HG03571 (cell line): Measurements from ENCODE around the gene MASP2.
"Not testable (repeated sequence)": the region's sequence is repeated elsewhere in the genome, so short reads cannot be mapped to it uniquely, and the experiment has no call there.

Experiments
- ATAC-seq: cut with Tn5 transposase; IDR thresholded peaks from one replicate; pipeline ENCODE4 v1.9.1; 2021; ENCODE audit not compliant: unreplicated experiment

The MASP2 gene

DNA sequence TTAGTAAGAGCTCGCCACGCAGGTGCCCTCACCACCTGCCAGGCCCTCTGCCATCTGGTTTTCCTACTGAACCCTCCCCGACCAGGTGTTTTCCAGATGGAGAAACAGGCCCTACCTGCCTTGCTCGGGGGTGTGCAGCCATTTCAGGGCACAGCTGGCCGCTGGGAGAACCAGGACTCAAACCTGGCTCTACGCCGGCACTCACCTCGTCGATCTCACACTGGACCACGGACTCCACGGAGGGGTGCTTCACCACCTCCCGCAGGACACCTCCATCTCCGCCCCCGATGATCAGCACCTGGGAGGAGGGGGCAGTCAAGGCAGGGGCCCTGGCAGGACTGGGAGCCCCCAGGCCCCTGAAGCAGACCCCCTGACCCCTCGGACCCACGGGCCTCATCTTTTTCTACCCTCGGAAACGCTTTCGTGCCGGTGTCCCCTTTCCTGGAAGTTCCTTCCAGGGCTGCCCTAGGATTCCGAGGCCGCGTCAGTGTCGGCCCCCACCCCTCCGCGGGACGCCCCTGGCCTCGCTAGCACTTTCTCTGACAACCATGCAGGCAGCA, 11.6 kb upstream of the MASP2 start:
- no peak for ATAC-seq

DNA sequence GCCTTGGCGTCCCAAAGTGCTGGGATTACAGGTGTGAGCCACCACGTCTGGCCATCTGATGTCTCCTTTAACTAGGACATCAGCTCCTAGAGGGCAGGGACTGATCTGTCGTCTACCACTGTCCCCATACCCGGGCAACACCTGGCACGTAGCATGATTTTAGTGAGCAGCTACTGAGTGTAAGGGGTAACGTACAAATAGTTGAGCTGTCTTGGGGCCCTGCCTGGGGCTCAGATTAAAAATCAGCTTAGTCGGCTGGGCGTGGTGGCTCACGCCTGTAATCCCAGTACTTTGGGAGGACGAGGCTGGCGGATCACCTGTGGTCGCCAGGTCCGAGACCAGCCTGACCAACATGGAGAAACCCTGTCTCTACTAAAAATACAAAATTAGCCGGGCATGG, 11.0 kb upstream of the MASP2 start:
- ATAC-seq: no peak

GRCh38 chr1:11057477-11057876, 10.4 kb upstream of the MASP2 start:
- no peak for ATAC-seq

DNA sequence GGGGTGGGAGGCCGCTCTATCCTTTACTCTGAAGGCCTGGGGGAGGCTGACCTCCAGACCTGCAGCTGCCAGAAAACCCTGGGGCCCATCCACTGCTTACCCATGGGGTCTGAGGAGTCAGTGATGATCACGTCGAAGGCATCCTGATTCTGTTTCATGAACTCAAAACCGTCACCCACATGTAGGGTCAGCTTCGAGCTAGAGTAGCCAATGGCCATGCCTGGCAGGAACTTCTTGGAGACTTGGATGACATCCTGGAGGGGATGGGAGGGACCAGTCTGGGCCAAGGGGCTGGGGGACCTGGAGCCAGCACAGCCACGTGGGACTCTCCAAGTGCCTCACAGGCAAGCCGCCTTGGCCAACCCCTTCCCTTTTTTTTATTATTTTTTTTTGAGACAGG, 9.5 kb upstream of the MASP2 start:
- no peak for ATAC-seq

GRCh38 chr1:11055676-11056075, 8.6 kb upstream of the MASP2 start:
- ATAC-seq: no peak

DNA sequence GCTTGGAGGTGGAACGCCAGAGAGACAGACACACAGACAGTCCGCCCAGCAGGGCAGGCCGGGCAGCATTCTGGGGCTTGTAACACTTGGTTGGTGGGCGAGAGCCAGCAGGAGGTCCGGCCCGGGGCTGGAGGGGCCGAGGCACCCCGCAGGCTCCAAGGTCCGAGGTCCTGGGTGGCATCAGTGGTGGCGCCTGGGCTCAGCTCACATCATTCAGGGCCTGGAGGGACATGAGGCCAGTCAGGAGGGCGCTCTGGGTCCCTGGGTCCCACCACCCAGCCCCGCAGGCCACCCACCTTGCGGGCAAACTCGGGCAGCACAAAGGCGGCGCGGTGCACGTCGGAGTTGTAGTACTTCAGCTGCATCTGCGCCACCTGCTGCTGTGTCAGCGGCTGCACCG, 7.6 kb upstream of the MASP2 start:
- ATAC-seq: no peak

DNA sequence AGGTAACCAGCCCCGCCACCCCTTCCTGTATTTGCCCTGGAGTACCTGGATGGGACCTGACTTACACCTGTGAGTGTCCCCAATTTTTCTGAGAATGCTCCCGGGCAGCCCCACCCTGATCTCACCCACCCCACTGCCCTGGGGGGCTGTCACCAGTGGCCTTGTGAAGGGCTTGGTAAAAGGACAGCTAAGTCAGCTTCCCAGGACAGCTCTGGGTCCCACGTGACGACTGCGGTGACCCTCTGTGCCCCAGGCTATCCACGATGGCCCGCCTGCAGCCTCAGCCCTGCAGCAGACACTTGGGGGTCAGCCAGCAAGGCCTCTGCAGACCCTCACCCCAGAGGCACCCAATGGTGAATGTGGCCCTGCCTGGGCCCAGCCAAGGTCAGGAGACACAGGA, 7.1 kb upstream of the MASP2 start:
- ATAC-seq: no peak

GRCh38 chr1:11053758-11054137, 6.7 kb upstream of the MASP2 start:
- no peak for ATAC-seq

- no peak for ATAC-seq
Measured at GRCh38 chr1:11052839-11053757, 6.1 kb upstream of the MASP2 start.

DNA sequence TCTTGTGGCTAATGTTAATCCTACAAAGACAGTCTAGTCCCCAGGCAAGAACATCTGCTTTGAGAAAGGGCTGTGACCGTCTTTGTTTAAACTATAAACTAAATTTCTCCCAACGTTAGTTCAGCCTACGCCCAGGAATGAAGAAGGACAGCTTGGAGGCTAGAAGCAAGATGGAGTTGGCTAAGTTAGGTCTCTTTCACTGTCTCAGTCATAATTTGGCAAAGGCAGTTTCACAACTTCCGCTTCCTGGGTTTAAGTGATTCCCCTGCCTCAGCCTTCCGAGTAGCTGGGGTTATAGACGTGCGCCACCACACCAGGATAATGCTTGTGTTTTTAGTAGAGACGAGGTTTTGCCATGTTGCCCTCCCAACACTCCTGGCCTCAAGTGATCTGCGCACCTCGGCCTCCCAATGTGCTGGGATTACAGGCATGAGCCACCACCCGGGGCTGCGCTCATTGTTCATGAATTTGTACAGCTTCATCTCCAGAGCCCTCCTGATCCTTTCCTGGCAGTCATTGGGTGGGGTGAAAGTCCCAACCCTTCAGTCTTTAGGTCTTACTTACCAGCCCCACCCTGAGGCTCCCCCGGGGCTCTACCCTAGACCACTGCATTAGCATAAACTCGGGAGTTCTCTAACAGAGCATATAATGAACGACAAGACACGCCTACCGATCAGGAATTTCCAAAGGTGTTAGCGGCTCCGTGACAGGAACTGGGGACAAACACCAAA, 4.9 kb upstream of the MASP2 start:
- no peak for ATAC-seq

- ATAC-seq: not testable (repeated sequence)
Measured at GRCh38 chr1:11051121-11051520, 4.1 kb upstream of the MASP2 start.

DNA sequence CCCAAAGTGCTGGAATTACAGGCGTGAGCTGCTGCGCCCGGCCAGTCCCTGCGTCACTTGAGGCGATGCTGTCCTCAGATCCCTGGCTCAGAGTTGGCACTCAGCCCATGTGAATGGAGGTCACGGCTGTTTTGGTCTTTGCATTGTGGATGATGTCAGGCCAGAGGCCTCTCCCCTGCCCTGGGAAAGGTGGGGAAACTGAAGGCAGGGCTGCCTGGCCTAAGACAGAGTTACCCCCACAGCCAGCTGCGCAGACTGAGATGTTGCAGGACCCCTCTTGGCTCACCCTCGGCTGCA, 821 bp downstream of the MASP2 start:
- no peak for ATAC-seq

DNA sequence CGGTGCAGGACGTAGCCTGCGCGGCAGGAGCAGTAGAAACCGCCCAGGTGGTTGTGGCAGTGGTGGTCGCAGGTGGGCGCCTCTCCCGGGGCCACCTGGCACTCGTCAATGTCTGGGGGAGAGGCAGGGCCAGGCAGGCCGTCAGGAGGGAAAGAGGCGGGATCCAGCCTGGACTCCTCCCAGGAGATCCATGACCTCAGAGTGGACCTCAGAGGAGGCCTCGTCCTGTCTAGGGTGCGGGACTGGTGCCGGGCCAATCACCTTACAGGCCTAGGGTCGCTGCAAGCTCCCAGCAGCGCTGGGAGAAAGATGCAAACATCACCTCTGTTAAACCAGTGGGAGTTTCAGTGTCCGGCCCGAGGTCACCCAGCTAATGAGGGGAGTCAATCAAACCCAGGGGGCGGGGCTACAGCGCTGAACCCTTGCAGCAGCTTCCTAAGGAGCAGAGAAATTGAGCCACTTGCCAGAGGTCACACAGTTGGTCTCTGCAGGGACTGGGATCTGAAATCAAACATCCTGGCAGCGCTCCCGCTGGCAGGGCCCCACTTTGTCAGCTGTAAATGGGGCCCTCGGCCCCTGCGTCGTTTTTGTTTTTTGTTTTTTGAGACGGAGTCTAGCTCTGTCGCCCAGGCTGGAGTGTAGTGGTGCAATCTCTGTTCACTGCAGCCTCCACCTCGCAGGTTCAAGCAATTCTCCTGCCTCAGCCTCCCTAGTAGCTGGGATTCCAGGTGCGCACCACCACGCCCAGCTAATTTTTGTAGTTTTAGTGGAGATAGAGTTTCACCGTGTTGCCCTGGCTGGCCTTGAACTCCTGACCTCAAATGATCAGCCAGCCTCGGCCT, 1.4 kb downstream of the MASP2 start:
- ATAC-seq: no peak

DNA sequence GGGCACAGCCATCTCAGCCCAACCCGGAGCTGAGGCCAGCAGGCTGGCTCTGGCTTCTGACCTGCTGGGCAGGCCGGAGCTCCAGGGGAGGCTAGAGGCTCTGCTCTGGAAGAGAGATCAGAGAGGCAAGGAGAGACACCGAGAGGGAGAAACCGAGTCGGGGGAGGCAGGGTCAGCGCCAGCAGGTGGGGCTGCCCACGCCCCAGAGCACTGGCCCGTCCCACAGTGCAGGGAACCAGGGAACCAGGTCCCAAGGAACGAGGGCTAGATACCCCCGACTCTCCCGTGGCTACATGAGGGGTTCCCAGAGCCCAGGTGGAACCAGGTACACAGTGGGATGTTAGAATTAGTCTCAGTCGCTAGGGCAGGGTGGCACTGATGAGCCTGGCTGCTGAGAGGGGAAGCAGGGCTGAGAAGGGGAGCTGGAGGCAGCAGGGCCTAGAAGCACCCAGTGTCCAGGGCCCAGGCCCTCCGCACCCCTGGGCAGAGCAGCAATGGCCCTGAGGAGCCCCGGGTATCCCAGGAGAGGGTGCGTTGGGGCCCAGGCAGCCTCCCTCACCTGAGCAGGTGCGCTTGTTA, 2.1 kb downstream of the MASP2 start:
- no peak for ATAC-seq

DNA sequence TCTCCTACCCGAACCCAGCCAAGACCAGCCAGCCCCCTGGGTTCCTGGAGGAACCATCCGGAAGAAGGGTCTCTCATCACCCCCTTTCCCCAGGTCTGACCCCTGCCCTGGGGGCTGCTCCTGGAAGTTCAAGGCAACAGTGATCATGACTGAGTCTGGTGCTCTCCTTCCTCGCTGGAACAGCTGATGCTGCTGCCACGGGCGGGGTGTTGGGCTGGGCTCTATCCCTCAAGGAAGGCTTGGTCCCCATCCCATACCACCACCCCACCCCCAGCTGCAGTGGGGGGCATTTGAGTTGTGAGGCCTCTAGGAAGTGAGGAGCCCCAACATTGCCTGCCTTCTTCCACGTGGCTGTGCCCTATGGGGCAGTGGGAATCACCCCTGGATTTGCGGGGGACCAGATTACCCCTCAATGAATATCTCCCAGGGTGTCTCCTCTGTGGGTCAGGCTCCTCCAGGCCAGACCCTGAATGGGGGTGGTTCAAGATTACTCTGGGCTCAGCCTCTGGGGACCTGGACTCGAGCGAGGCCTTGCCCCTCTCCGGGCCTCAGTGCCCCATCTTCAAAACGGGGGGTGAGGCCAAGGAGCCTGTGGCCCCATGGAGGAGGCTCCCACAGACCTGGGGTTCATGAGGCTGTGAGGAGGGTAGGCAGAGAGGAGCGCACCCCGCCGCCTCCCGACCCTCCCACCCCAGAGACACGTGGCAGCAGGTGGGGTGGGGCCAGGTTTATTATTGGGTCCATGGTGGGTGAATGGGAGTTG, 2.8 kb downstream of the MASP2 start:
- no peak for ATAC-seq

- no peak for ATAC-seq
Measured at GRCh38 chr1:11042995-11043874, 3.8 kb downstream of the MASP2 start.

- no peak for ATAC-seq
Measured at GRCh38 chr1:11042065-11042464, 5.0 kb downstream of the MASP2 start.

GRCh38 chr1:11041048-11041447, 6.0 kb downstream of the MASP2 start:
- ATAC-seq: no peak

- not testable (repeated sequence) for ATAC-seq
Measured at GRCh38 chr1:11040105-11040429, 7.0 kb downstream of the MASP2 start.
